Esophagus muscularis mucosa (tissue), 4 donors: Measurements from ENCODE around the gene CCDC116. TPM values are rescaled to one million over a fixed set of nuclear protein-coding genes. Genes with fewer than 3 reads are reported as not detected.

Experiments
- DNase-seq: peaks from one replicate; pipeline ENCODE4 v3.0.0-alpha.2; 2017; ENCODE audit errors: extremely low spot score
- H3K27ac ChIP-seq, 4 donors: fragments of 200-600 bp; sonication (generic); replicated peaks in 1 of 4; 1 replicate in 3 of 4; 2 replicates in 1 of 4; pipeline ENCODE4 v1.5.1; 2016 to 2019; ENCODE audit warnings: mild to moderate bottlenecking in 1 of 4
- H3K27me3 ChIP-seq, 4 donors: fragments of 200-600 bp; sonication (generic); one replicate each; pipeline versions ENCODE4 v1.5.1 to v1.6.0; 2016 to 2019
- H3K36me3 ChIP-seq, 4 donors: fragments of 200-600 bp; sonication (generic); one replicate each; pipeline ENCODE4 v1.5.1; 2016 to 2019
- H3K4me1 ChIP-seq, 4 donors: fragments of 200-600 bp; sonication (generic); one replicate each; pipeline ENCODE4 v1.5.1; 2016 to 2019
- H3K4me3 ChIP-seq, 4 donors: fragments of 200-600 bp; sonication (generic); 1 replicate in 2 of 4; 2 replicates in 2 of 4; pipeline ENCODE4 v1.5.1; 2016 to 2019; ENCODE audit warnings: mild to moderate bottlenecking in 4 of 4, moderate library complexity in 1 of 4
- H3K9me3 ChIP-seq, 4 donors: fragments of 200-600 bp; sonication (generic); 1 replicate in 3 of 4; 2 replicates in 1 of 4; pipeline ENCODE4 v1.5.1; 2016 to 2019
- EP300 ChIP-seq: sonication (generic); formaldehyde crosslinking; IDR thresholded peaks from one replicate; pipeline ENCODE4 v1.6.1; 2017; ENCODE audit warnings: antibody characterized with exemption
- POLR2A ChIP-seq: fragments of 450-650 bp; IDR thresholded peaks from one replicate; pipeline ENCODE4 v1.6.1; 2017; ENCODE audit warnings: antibody characterized with exemption, moderate library complexity, mild to moderate bottlenecking, low read depth
- POLR2AphosphoS5 ChIP-seq, 2 donors: sonication (generic); formaldehyde crosslinking; IDR thresholded peaks; one replicate each; pipeline ENCODE4 v1.6.1; 2017; ENCODE audit warnings: antibody characterized with exemption in 2 of 2
- WGBS: methylation state at CpG from one replicate; pipeline ENCODE4 v1.1.5; 2018; 5-methylcytosine and 5-hydroxymethylcytosine counted together
- intact Hi-C: fragments of 100-400 bp; cut with DNase I; formaldehyde crosslinking; loops from one replicate; pipeline ENCODE4 v1.15.1; 2023
- total RNA-seq, 4 donors: library from RNA; depleted of rRNA; stranded (reverse); fragments of >200 nt; gene quantifications; one replicate each; pipeline versions ENCODE4 v1.1.0 to v1.2.1, GENCODE V29; 2016
- TF ChIP-seq, protein P1 (sequence below), 3 experiments: fragments of 200-600 bp in 2 of 3; fragments of 450-650 bp in 1 of 3; sonication (generic) in 2 of 3; IDR thresholded peaks; one replicate each; pipeline ENCODE4 v1.5.1; 2017 to 2019; ENCODE audit warnings: antibody characterized with exemption in 3 of 3, mild to moderate bottlenecking in 2 of 3, moderate library complexity in 1 of 3

The CCDC116 gene, protein sequence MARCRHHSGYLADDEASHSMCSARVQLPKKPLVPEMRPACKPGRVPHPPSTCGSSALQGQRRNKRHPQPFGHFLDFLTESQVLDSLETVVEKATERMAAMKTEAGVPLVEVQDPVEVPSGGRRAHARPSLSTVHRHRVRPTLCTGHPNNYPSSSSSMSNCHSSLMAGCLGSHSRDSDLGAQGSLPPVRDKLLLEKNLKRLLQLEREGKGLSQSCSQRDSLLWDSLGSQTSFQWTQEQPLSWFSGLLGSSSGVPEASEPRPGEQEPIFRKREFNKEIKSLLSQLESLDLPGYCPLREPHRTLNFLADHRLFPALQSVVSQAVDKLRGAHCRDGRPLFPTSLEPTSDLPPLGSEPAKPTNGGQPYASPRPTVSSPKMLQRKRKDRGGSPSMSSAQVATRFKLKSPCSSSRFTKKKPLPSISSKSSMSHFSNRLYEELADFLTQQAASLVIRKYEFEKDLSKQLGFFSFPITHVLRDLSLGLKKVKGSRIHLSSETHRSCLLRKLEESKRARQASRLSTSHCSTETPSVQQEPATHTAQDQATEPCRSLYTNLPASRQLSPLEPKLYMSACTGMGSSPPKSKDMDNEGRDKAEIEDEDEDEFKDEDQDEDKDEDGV
- under 1 TPM; 0.26 to 0.99 (median 0.55) TPM for total RNA-seq

DNA sequence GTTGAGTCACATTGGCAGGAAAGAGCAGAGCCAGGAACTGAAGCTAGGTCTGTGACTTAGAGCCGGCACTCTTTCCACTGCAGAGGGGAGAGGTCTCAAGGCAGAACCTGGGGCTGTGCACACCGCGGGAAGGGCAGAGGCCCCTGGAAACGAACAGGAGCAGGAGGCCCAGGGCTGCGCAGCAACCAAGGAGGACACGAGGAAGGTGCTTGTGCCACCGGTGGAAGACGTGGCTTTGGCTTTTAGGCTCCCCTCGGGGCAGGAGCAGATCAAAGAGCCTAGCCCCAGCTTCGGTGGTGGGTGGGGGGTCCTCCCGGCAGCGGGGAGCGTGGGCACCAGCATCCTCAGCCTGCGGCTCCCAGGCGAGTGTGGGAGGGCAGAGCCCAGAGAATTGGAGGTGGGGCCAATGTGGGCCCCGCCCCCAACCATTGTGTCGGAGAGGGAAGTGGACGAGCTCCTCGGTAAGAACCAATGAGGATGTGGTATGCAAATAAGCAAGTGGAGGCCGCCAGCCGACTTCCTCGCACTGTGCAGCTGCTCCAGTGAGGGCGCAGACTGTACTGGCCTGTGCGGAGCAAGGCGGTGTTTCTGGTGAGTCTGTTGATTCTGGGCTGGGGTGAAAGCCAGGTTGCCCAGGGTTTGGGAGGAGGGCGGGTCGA is at the start of gene CCDC116:
Gene CCDC116, plus strand, starts transcription at position 524 of the 659 bp plus-strand sequence. CDS start 422 bp downstream, outside the sequence.
- WGBS, result 91% methylated on average over 24 of the region's 27 CpGs
- no peaks in the 10 kb centered on the region for H3K9me3 ChIP-seq
- intact Hi-C loops, result no loop called here
- no peak for DNase-seq
- H3K4me3 ChIP-seq, result no peak within 1 kb of the TSS
- TF ChIP-seq, protein P1, sequence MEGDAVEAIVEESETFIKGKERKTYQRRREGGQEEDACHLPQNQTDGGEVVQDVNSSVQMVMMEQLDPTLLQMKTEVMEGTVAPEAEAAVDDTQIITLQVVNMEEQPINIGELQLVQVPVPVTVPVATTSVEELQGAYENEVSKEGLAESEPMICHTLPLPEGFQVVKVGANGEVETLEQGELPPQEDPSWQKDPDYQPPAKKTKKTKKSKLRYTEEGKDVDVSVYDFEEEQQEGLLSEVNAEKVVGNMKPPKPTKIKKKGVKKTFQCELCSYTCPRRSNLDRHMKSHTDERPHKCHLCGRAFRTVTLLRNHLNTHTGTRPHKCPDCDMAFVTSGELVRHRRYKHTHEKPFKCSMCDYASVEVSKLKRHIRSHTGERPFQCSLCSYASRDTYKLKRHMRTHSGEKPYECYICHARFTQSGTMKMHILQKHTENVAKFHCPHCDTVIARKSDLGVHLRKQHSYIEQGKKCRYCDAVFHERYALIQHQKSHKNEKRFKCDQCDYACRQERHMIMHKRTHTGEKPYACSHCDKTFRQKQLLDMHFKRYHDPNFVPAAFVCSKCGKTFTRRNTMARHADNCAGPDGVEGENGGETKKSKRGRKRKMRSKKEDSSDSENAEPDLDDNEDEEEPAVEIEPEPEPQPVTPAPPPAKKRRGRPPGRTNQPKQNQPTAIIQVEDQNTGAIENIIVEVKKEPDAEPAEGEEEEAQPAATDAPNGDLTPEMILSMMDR (IDR thresholded peaks at IDR 0.05), result no peak
- no peak for TF ChIP-seq POLR2A
- no peak for TF ChIP-seq EP300
- TF ChIP-seq POLR2AphosphoS5 (IDR thresholded peaks at IDR 0.05), result no peak
- no peaks in the 10 kb centered on the region for H3K27me3 ChIP-seq
- H3K36me3 ChIP-seq, result peaks cover 0 to 8% (median 5%) of the 10 kb centered on the region in 4 donors
- peaks cover 12 to 24% (median 17%) of the 10 kb centered on the region in 4 donors for H3K4me1 ChIP-seq
- H3K27ac ChIP-seq, result no peak within 1 kb of the TSS

DNA sequence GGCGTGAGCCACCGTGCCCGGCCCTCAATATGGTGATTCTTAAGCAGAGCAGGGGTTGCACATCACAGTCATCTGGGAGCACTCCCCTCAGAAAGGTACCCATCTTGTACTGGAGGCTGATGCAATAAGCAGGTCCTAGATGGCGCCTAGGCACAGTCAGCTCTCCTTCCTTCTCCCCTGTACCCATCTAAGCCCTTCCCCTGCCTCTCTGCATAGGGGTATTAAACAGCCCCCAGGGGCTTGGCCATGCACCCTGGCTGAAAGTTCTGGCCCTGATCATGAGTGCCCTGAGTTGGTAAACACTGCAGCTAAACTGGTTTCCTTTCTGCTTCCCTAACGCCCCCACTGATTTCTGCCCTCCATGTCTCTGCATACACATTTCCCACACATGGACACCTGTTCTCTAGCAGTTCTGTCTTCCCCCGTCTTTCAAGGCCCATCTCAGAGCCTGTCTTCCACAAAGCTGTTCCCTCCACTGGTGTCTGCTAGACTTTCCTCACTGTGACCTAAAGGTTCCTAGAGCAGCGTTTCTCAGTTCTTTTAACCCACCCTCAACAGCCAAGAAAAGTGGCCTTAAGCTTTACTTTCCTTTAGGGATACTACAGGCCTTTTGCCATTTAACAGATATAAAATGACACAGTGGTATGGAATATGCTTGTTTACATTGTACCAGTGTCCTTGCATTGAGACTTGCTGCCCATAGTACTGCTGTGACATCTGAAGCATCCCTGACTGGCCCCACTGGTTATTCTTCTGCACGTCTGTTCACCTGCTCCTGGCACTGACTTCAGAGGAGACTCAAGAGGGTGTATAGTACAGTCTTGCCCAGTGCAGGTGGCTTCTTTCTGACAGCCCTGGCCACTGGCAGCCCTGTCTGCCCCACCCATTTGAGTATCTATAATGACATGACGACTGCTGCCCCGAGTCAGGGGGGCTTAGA is 49.5 kb upstream of the CCDC116 start:
- TF ChIP-seq, protein P1 (IDR thresholded peaks at IDR 0.05), result no peak
- TF ChIP-seq POLR2A (no peak), EP300 (no peak), POLR2AphosphoS5 (IDR thresholded peaks at IDR 0.05) (no peak)
- WGBS, result 72% methylated on average over 10 of the region's 10 CpGs
- Histone ChIP-seq H3K27ac (no peak overlapping the region), H3K9me3 (no peaks in the 10 kb centered on the region), H3K36me3 (peaks cover 0 to 6% (median 0%) of the 10 kb centered on the region in 4 donors), H3K4me3 (no peak overlapping the region), H3K27me3 (no peaks in the 10 kb centered on the region), H3K4me1 (peaks cover 24 to 89% (median 65%) of the 10 kb centered on the region in 4 donors)
- intact Hi-C loops, result no loop called here
- DNase-seq, result no peak

DNA sequence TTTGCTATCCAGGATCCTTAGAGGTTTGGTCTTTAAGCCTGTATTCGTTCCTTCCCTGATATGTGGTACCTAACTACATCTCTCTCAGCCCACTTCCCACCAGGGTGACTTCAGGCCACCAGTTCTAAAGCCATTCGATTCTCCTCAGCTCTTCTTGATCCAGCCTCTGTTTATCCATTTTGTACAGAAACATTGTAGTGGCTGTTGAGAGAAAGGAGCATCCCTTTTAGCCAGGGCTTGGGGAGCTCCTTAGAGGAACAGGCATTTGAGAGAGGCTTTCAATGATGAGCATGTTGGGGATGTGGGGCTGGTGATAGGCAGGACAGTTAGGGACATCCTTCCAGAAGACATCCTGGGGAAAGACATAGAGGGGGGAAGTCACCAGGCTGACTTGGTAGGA is 47.2 kb upstream of the CCDC116 start:
- TF ChIP-seq POLR2AphosphoS5 (IDR thresholded peaks at IDR 0.05) (no peak), POLR2A (no peak)
- no peak for DNase-seq
- Histone ChIP-seq H3K36me3 (peaks cover 0 to 4% (median 0%) of the 10 kb centered on the region in 4 donors), H3K4me1 (peaks cover 36 to 88% (median 61%) of the 10 kb centered on the region in 4 donors), H3K27me3 (no peaks in the 10 kb centered on the region), H3K9me3 (no peaks in the 10 kb centered on the region), H3K4me3 (no peak overlapping the region), H3K27ac (no peak overlapping the region)
- intact Hi-C loops, result no loop called here
- WGBS, result 82% methylated on average over 2 of the region's 2 CpGs

DNA sequence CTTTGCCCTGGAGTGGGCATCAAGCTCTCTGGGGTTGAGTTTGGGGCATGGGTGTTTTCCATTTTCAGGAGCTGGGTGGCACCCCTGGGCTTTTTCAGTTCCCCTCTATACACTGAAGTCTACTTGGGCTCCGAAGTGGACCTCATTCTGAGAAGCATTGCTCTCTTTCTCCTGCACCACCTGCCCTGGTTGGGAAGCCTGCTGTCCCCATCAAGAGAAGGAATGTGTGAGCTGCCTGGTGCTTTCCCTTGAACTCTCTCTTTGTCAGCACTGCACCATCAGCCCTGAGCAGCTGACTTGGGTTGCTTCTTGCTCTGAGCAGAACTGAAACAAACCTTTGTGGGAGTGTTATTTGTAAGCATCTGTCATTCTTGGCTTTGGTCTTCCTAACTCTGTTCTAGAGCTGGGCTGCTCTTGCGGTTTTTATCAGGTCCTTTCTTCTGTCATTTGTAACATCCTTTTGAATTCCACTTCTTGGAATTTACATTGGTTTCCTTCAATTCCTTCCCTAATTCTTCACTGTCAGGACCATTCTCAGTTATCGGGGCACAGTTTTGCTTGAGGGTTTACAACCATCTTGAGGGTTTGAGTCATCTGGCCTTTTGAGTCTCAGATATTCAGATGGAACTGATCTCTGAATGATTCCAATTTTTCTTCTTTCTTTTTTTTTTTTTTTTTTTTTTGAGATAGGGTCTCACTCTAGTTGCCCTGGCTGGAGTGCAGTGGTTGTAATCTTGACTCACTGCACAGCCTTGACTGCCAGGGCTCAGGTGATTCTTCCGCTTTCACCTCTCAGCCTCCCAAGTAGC is 44.6 kb upstream of the CCDC116 start:
- TF ChIP-seq POLR2A (no peak), EP300 (no peak), POLR2AphosphoS5 (IDR thresholded peaks at IDR 0.05) (no peak)
- TF ChIP-seq, protein P1 (IDR thresholded peaks at IDR 0.05), result no peak
- DNase-seq, result no peak
- intact Hi-C loops, result no loop called here
- H3K27ac ChIP-seq, result no peak overlapping the region
- no peaks in the 10 kb centered on the region for H3K9me3 ChIP-seq
- H3K27me3 ChIP-seq, result no peaks in the 10 kb centered on the region
- H3K4me1 ChIP-seq, result peaks cover 52 to 88% (median 68%) of the 10 kb centered on the region in 4 donors
- 60% methylated on average over 4 of the region's 4 CpGs for WGBS
- no peak overlapping the region for H3K4me3 ChIP-seq
- peaks cover 2 to 11% (median 5%) of the 10 kb centered on the region in 4 donors for H3K36me3 ChIP-seq
